CD4-positive, alpha-beta T cell treated with Interleukin-6 at 100 ng/mL for 8 hours (primary cell): ENCODE results near the gene TMEM108.

Source experiments
- DNase-seq: peaks from one replicate; pipeline ENCODE4 v3.0.0-alpha.2; 2020; ENCODE audit warnings: mixed read lengths, low spot score

The TMEM108 gene

DNA sequence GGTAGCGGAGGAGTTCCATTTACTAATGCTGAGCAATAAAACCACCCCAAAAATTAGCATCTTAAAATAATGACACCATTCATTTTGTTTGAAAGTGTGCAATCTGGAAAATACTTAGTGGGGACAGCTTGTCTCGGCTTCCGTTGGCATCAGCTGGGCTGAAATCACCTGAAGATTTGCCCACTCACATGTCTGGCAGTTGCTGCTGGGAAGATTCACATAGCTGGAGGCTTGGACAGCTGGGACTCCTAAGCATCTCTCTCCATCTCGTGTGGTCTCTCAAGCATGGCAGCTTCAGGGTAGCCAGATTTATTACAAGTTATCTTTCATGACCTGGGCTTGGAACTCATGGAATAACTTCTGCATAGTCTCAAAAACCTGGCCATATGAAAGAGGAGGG, 323.2 kb downstream of the TMEM108 start:
- DNase-seq, result no peak

DNA sequence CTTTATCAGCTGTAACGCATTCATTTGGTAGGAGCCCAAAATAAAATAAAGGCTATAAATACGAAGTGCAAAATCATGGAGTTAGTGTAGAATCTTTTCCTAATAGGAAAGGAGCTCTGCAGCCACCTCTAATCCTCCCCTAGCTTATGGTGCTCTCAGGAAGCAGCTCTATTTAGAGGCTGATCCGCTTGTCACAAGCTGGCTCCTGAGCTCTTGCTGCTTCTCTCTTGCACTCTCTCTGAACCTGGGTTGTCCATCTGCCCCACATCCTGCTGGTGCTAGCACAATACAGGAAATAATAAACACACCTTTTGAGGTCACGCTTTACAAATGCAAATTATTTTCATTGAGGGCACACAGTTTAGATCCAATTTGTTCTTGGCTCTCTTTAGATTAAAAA, 324.3 kb downstream of the TMEM108 start:
- DNase-seq, result no peak

DNA sequence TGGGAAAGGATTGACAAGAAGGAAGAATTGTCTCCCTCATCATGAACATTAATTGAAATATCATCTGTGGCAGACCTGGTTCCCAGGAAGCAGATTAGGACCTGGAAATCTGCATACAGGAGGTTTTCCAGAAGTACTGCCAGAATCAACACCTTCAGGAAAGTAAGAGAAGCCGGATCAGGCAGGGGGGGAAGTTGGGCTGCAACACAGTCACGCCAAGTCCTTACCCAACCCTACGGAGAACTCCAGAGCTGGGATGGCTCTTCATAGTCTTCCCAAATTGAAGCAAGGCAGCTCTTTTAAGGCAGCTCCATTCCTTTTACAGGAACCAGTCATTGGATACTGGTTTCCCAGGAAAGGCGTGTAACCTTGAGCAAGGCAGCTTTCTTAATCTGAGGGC, 326.5 kb downstream of the TMEM108 start:
- DNase-seq, result no peak

DNA sequence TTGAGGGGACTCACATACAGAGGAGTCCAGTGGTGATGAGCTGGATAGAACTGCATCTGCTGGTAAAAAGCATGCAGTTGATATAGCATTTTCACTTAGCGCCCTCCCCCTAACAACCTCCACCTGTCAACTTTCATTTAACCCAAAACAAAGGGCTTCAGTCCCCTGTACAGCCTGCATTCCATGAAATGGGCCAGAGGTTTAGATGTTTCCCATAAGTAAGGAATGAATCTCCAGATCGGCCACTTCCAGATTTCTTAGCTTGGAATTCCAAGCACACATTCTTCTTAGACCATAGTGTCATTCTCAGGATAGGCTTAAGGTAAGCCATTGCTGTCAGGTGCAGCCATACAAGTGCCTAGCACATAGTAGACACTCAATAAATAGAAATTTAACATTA, 328.7 kb downstream of the TMEM108 start:
- DNase-seq, result no peak

DNA sequence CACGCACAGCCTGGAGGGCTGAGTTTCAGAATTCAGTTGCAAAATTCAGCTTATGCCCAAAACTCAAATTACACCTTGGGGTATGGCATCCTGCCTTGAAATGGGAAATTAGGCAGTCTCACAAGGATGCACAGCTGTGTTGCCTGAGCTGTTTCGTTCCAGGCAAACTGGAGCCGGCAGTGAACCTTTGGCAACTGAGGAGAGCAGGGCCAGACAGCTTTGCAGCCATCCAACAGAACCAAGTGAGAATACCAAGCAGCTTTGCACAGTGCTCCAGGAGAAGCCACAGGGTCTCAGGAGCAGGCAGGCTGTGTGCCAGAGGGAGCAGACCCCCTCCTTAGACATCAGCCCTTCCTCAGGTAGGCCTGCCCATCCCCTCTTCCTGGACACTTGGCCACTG, 329.2 kb downstream of the TMEM108 start:
- no peak for DNase-seq

DNA sequence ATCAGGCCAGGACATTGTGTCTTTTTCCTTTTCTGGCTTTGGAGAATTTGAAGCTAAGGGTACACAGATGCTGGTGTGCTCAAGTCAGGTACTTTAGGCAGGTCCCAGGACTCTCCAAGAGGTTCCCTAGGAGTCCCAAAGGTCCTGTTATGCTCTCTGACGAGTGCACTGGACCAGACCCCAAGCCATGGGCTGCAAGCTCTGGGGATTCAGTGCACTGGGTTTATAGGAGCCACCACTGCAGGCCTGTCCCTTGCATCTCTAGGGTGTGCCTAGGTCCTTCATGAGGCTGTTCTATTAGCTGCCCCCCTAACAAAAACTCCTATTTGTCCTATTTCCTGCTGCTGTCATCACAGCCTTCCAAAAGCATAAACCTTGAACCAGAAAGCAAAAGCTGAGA, 329.8 kb downstream of the TMEM108 start:
- no peak for DNase-seq

DNA sequence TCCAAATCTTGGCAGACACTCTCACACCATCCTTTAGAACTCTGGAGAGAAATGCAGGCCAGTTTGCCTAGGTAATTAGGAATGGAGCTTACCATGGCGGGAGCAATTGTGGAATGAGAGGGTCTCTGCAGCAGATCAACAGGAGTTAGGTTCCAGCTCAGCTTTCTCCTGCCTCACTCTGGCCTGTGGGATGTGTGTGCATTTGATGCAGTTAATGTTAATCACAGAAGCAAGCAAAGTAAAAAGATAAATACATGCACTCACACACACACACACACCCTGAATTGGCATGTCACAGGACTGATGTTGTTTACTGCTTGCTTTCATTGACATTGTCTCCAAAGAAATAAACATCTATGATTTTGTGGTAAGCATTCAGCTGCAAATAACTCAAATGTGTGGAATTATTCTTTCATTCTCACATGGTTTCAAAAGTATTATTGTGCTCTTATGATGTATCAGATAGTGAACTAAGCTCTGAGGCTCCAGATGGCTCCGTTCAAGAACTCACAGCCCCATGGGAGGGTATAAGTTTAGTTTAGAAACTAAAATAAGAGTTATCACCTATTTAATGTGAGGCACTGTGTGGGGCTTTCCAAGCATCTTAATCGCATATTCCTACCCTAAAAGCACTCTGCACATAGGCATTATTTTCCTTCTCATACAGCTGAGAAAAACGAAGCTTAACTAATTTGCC, 330.3 kb downstream of the TMEM108 start:
- DNase-seq, result no peak

DNA sequence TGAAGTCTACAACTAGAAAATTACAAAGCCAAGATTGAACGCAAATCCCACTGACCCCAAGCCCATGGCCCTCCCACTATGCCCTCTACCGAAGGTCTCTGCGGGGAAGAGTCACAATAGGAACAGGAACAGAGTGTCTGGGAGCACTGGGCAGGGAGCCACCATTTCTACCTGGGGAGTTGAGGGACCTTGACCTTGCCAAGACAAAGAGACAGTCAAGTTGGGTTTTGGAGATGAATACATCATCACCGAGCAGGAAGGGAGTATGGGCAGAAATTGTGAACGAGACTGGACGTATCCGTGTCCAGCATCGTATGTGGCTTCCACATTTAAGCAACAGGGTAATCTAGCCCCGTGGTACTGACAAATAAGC, 330.9 kb downstream of the TMEM108 start:
- DNase-seq, result no peak

GRCh38 chr3:133371181-133371580, 333.0 kb downstream of the TMEM108 start:
- DNase-seq, result no peak

GRCh38 chr3:133371676-133372075, 333.5 kb downstream of the TMEM108 start:
- DNase-seq, result no peak

- no peak for DNase-seq
These were observed 336.7 kb downstream of the TMEM108 start for GRCh38 chr3:133374708-133375402.

DNA sequence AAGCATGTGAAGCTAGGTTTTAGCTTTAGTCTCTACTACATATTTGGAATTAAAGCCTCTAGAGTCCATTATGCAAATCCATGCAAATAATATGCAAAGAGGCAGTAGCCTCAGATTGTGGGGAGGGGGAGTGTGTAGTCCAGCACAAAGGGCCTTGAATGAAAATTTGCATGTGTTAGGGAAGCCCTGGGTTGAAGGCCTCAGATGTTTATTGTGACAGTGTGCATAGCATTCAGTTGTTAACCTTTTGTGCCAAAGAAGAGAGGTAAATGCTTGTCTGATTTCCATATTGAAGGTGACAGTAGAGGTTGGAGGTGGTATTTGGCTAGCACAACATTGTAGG, 337.2 kb downstream of the TMEM108 start:
- no peak for DNase-seq

- no peak for DNase-seq
These were observed 338.6 kb downstream of the TMEM108 start for GRCh38 chr3:133376810-133377209.

- DNase-seq, result no peak
These were observed 339.2 kb downstream of the TMEM108 start for GRCh38 chr3:133377396-133377795.

GRCh38 chr3:133379926-133380325, 341.7 kb downstream of the TMEM108 start:
- DNase-seq, result no peak

GRCh38 chr3:133380481-133381225, 342.5 kb downstream of the TMEM108 start:
- DNase-seq, result no peak

GRCh38 chr3:133381346-133382109, 343.3 kb downstream of the TMEM108 start:
- DNase-seq, result no peak

DNA sequence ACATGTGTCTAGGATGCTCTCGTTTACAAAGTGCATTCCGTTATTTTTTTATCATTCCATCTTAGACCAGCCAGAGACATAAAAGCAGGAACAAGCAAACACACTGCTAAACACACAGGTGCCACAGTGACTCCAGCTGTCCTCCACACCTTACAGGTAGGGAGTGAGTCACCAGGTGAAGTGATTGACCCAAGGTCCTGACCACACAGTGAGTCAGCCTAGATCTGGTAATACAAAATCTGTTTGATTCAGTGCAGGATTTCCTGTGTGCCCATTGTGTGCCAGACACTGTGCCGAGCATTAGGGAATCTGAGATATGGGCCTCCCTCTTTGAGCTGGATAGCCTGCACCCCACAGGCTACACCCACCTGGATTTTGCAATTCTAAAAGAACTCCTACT, 345.0 kb downstream of the TMEM108 start:
- DNase-seq, result no peak

DNA sequence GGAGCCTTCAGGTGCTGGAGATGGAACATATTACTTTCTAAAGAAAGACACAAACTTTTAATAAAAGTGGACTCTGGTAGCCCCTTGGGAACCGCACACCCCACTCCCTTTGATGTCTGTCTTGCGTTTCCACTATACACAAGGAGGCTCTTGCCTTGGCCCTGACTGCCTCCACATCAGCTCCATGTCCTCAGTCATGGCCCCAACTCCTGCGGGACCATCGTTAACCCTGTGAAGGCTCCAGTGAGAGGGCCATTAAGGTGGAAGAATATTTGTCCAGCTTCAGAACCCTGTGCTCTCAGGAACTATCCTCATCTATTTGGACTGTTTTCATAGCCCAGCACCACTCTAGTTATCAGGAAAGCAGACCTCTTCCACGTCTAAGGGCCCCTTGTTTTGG, 345.6 kb downstream of the TMEM108 start:
- DNase-seq, result no peak

GRCh38 chr3:133384331-133385027, 346.3 kb downstream of the TMEM108 start:
- DNase-seq, result no peak

- DNase-seq, result no peak
These were observed 348.7 kb downstream of the TMEM108 start for GRCh38 chr3:133386876-133387275.

DNA sequence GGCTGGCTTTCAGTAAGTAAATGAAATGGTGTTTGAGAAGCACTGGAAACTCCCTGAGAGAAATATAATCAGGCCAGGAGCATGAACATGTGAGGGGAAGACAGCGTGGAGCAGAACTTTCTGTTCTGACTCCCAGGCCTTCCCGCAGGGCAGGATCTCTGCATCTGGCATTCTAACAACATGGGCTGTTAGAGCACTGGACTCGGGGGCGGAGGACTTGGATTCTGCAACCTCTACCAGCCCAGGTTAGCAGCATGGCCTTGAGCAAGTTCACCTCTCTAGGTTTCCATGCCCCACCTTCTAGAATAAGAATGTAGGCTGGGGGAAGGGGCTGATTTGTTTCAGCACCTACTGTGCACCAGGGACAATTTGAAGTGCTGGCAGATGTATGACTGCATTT, 349.1 kb downstream of the TMEM108 start:
- no peak for DNase-seq
